ENCODE measurements around the gene TMPRSS11D. TPM values are rescaled to one million over a fixed set of nuclear protein-coding genes. Genes with fewer than 3 reads are reported as not detected.

Gene TMPRSS11D
- total RNA-seq, 1 donor from 2014 or later = not detected

DNA sequence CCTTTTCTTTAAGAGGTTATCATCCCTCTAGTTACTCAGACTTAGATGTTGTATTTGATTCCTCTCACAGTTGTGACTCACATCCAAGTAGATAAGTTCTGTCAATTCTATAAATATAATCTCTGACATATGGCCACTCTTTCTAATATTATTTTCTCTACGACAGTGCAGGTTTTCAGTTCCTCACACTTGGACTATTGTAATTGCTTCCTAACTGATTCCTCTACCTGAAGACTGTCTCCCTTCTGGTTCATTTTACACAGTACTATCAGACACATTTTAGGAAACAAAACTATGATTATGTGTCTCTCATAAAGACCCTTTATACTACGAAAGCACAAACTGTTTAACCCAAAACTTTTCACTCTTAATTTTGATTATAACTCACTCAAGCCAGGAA is 98.3 kb downstream of the TMPRSS11D start:
- DNase-seq (ENCODE audit: missing footprints) (no peak), ATAC-seq (no peak)
- intact Hi-C loops (cut with DNase I) = no loop called here

GRCh38 chr4:67779631-67780030 is 104.2 kb downstream of the TMPRSS11D start:
- intact Hi-C loops (cut with DNase I) = no loop called here
- no peak for ATAC-seq

DNA sequence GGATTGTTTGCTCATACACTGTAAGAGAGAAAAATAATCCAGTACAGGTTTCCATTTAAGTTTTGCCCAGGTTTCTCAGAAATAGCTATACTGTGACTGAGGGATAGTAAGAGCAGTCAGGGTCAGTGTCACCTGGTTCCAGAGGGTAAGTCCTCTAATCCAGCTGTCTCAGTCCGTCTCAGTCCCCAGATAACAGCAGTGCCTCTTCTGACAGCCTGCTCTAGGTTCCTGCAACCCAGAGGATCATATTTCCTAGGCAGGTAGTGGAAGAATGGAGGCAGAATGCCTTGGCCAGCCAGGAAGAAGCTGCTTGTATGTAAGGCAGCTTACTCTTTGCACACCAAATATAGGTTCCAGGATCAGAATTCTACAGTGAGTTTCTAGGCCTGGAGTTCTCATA is 107.1 kb downstream of the TMPRSS11D start:
- intact Hi-C loops (cut with DNase I) = no loop called here
- DNase-seq (ENCODE audit: missing footprints) (no peak), ATAC-seq (no peak)

More at GRCh38 chr4:67779631-67780030, 104.2 kb downstream of the TMPRSS11D start:
- no peak for DNase-seq (ENCODE audit: missing footprints)

Other genes with a start within 250 kb of the TMPRSS11D start
- gene UBA6, start 182.8 kb downstream of the TMPRSS11D start, total RNA-seq = 18.1 TPM
- not detected for gene GNRHR, start 129.6 kb downstream of the TMPRSS11D start, total RNA-seq
- not detected for gene TMPRSS11A, start 79.5 kb upstream of the TMPRSS11D start, total RNA-seq
- not detected for gene TMPRSS11F, start 245.9 kb upstream of the TMPRSS11D start, total RNA-seq

Data from Right ventricle myocardium inferior (tissue), 1 donor.